A673 (cell line): Measurements from ENCODE around the gene TMEFF2.

Source experiments
- CTCF ChIP-seq: fragments of 300-800, 200-600 bp; sonication (generic); conservative IDR thresholded peaks from 2 replicates; pipeline ENCODE4 v1.5.1; 2017; ENCODE audit warnings: low read depth, mild to moderate bottlenecking, antibody characterized with exemption, low read length, moderate library complexity, mixed read lengths
- EZH2 ChIP-seq: fragments of 200-600 bp; sonication (generic); IDR thresholded peaks from 2 replicates; pipeline ENCODE4 v1.6.1; 2017; ENCODE audit warnings: borderline replicate concordance, low read depth, mild to moderate bottlenecking, mixed read lengths, antibody characterized with exemption, low read length; ENCODE audit not compliant: poor library complexity, severe bottlenecking

- TF ChIP-seq CTCF: no peak
- no peak for TF ChIP-seq EZH2
Measured at GRCh38 chr2:191916826-191917225, 277.9 kb downstream of the TMEFF2 start.
